ENCODE measurements around the gene PLAAT4. TPM values are rescaled to one million over a fixed set of nuclear protein-coding genes. Genes with fewer than 3 reads are reported as not detected.

The PLAAT4 gene
- total and polyA plus RNA-seq, 2 of the 13 experiments (the other 11 are each of a cell fraction or from before 2014, with no cell fraction given): 0.71 to 1.00 TPM

DNA sequence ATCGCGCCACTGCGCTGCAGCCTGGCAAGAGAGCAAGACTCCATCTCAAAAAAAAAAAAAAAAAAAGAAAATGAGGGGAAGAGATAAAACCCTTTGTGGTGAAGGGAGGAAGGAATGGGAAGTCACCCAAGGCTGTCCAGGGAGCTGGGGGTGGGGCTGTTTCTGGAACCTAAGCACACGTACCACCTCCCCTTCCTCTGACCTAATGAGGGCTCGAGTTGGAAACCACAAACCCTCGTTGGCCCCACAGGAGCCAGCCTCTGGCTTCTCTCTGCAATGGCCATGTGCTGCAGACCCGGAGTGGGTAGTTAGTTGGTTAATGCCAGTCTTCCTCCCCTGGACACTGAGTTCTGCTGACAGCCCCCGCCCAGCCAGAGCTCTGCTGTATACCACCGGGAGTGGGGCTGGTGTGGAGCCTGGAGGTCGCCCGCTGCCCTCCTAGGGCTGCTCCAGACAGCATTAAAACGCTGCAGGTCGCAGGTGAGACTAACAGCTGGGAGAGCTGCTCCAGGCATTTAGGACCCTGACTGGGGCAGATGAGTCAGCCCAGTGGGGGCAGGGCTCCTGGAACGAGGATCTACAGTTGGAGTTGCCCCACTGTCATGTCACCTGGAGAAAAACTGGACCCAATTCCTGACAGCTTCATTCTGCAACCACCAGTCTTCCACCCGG is 30.6 kb upstream of the PLAAT4 start, which contains the start of gene LGALS12 (continued):
- no peak for TF ChIP-seq YEATS2 (CRISPR knock-in tag; IDR thresholded peaks at IDR 0.05; ENCODE audit: borderline replicate concordance)
- no peak for TF ChIP-seq ZNF24 (IDR thresholded peaks at IDR 0.05)

DNA sequence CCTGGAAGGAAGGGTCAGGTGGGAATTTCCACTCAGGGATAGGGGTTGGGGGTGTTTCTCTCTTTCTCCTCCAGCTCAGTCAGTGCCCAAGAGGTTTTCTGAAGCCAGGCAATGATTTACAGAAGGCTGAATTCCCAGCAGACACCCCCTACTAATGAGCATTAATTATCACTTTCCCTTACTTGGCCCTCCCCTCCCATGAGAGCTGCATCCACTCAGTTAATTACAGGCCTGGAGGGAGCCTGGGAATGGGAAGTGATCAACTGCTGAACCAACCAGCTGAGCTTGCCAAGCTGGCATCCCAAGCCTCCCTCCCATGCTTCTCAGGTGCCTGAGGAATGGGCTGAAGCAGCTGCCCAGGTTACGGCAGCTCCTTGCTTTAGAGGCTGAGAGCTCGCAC is 29.7 kb upstream of the PLAAT4 start:
- 100% methylated on average over 1 of the region's 2 CpGs for WGBS (ENCODE audit: low lambda C conversion rate)
- POLR2A ChIA-PET: no interaction called here
- H3K4me3 ChIP-seq (replicated peaks in 1 of 3; ENCODE audit: insufficient read depth in 1 of 3, low read depth in 2 of 3, low read length in 3 of 3): no peak overlapping the region
- no peak for TF ChIP-seq ZXDC (CRISPR knock-in tag; IDR thresholded peaks at IDR 0.05)
- no peak for TF ChIP-seq KAT7 (CRISPR knock-in tag; IDR thresholded peaks at IDR 0.05; ENCODE audit: borderline replicate concordance)
- no peak for TF ChIP-seq PRDM15 (CRISPR knock-in tag; IDR thresholded peaks at IDR 0.05)
- TF ChIP-seq ZNF18 (CRISPR knock-in tag; IDR thresholded peaks at IDR 0.05; ENCODE audit: insufficient replicate concordance): no peak
- TF ChIP-seq STAG1 (CRISPR knock-in tag; IDR thresholded peaks at IDR 0.05): no peak
- no peak for TF ChIP-seq ATM (IDR thresholded peaks at IDR 0.05; ENCODE audit: borderline replicate concordance)

More for the DNA sequence above, 29.7 kb upstream of the PLAAT4 start:
- Histone ChIP-seq H3K79me2 (ENCODE audit: insufficient read depth, low read length) (no peaks in the 10 kb centered on the region), H3K36me3 (replicated peaks in 1 of 2; ENCODE audit: control insufficient read depth in 1 of 2, insufficient read depth in 2 of 2, low read length in 2 of 2) (no peaks in the 10 kb centered on the region), H3K4me2 (ENCODE audit: low read depth, low read length) (no peak overlapping the region), H3K9ac (ENCODE audit: insufficient read depth, low read depth, low read length) (no peak overlapping the region), H3K9me3 (ENCODE audit: low read length) (no peaks in the 10 kb centered on the region), H3K27me3 (ENCODE audit: control insufficient read depth in 1 of 2, insufficient read depth in 2 of 2, low read length in 2 of 2) (peaks cover 4 to 33% of the 10 kb centered on the region in 2 experiments; a peak in 4 of 5 replicates), H4K20me1 (ENCODE audit: insufficient read depth, low read length) (no peaks in the 10 kb centered on the region), H3K27ac (ENCODE audit: extremely low read length, insufficient read depth, low read length) (no peak overlapping the region), H3K4me1 (ENCODE audit: insufficient read depth, low read length) (no peaks in the 10 kb centered on the region), H2AFZ (ENCODE audit: low read length) (no peak overlapping the region)
- CTCF ChIA-PET (ENCODE audit: low intra/inter-chr PET ratio, low total read pairs): no interaction called here
- FAIRE-seq: no peak
- intact Hi-C loops (cut with micrococcal nuclease; ENCODE audit: unreplicated experiment) (no loop called here), in situ Hi-C loops (cut with HindIII; ENCODE audit: extremely low pct_ligation_motif_present, low pct_unique_long_range_greater_than_20kb) (no loop called here)
- ATAC-seq: no peak
- BruUV-seq (replicated peaks): no TSS peak
- no peak for DNase-seq (ENCODE audit: low spot score)
